GM20431 (cell line): Measurements from ENCODE around the gene ZNF75A.

Experiments
- in situ Hi-C: fragments of 300-500 bp; cut with MseI, MboI; formaldehyde crosslinking; loops from one replicate; pipeline ENCODE4 v1.15.0; 2020; ENCODE audit warnings: low sequenced_read_pairs; ENCODE audit not compliant: unreplicated experiment

Gene ZNF75A

DNA sequence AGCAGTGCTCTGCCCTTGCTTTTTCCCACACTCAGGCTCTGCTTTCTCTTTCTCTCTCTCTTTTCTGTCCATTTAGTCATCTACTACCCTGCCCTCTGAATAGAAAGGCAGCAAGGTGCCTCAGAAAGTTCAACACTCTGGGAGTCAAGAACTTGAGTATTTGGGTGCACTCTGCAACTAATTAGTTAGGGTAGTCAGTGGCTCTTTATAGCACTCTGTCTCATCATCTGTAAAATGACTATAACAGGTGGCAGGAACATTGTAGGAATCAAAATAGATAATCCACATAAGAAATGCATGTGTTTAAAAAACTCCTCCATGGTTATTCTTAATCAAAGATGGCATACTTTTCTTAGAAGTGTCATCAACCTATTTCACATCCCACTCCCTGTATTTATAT is 57.6 kb downstream of the ZNF75A start:
- in situ Hi-C loops = no loop called here

DNA sequence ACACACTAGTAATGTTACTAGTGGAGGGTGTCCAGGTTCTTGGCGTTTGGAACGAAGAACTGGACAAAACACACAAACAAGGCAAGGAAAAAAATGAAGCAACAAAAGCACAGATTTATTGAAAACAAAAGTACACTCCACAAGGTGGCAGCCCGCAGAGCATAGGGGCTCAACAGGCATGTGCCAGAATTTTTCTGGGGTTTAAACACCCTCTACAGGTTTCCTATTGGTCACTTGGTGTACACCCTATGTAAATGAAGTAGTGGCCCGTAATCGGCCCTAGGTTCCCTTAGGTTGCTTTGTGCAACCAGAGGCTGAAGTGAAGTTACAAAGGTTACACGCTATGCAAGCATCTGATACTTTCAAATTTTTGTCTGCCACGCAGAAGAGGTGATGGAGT is 58.5 kb downstream of the ZNF75A start:
- in situ Hi-C loops = no loop called here

DNA sequence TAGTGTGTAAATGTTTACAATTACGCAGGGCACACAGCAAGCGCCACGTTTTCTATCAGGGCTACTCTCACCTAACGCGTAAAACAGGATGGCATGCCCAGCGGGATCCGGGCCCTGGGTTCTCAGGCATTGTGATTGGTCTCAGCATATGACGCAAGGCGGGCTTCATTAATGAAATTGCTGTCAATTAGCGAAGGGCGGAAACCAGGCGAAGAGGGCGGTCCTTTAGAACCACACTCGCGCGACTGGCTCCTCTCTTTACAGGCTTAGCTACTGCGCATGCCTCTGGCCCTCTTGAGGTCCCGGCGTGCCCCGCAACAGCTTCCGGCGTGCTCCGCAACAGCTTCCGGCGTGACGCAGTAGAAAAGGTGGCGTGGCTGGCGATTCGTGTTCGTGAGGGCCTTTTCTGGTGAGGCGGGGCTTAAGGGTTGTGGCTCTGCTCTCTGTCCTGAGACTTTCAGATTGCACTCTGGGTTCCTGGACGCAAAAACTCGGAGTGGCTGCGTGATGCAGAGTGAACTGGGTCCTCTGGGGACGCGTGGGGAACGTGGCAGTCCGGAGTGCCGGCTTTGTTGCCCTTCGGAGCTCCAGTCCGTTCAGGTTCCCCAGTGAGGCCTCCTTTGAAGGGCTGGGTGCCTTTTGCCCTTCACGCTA is 59.6 kb downstream of the ZNF75A start:
- in situ Hi-C loops = no loop called here
